HG03354 (cell line): Measurements from ENCODE around the gene NSUN6.
"Not testable (repeated sequence)": the region's sequence is repeated elsewhere in the genome, so short reads cannot be mapped to it uniquely, and the experiment has no call there.

Experiments used
- ATAC-seq: cut with Tn5 transposase; IDR thresholded peaks from one replicate; pipeline ENCODE4 v1.9.1; 2021; ENCODE audit warnings: mild to moderate bottlenecking; ENCODE audit not compliant: unreplicated experiment, poor library complexity, severe bottlenecking

NSUN6 gene

GRCh38 chr10:18616337-18616736 lies 35.0 kb downstream of the NSUN6 start:
- ATAC-seq, result no peak

GRCh38 chr10:18615618-18616017 lies 35.8 kb downstream of the NSUN6 start:
- no peak for ATAC-seq

DNA sequence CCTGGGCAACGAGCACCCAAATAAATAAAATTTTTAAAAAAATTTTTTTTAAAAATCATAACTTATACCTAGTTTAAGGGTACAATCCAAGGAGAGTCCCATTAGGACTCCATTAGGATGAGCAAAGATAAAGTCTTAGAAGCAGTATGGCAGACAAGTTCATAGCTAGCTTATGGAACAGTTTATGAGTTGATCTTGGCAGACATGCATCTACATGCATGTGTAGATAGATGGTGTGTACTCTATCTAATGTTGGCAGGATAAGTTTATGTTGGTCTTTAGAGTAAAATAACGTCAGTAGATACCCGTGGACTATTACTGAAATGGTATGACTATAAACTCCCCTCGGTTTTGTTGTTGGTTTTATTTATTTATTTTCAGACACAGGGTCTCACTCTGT lies 40.2 kb downstream of the NSUN6 start:
- ATAC-seq, result no peak

DNA sequence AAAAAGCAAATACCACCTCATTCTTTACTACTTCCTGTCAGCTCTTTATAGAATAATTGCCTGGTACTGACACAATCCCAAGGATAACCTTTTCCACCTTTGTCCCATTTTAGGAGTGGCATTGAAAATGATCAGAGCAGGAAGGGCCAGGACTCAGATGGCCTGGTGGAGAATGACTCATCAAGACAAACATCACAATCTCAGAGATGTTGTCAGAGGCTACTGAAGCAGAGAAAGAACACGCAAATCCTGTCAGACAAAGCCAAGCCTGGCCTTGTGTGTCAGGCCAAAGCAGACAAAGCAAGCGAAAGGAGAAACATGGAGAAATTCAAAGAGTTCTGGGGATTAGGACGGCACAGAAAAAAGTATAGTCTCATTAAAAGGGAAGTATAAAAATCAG lies 40.9 kb downstream of the NSUN6 start:
- ATAC-seq, result no peak

- no peak for ATAC-seq
Measured at GRCh38 chr10:18608596-18608995, 42.8 kb downstream of the NSUN6 start.

- ATAC-seq, result no peak
Measured at GRCh38 chr10:18607503-18608378, 43.6 kb downstream of the NSUN6 start.

DNA sequence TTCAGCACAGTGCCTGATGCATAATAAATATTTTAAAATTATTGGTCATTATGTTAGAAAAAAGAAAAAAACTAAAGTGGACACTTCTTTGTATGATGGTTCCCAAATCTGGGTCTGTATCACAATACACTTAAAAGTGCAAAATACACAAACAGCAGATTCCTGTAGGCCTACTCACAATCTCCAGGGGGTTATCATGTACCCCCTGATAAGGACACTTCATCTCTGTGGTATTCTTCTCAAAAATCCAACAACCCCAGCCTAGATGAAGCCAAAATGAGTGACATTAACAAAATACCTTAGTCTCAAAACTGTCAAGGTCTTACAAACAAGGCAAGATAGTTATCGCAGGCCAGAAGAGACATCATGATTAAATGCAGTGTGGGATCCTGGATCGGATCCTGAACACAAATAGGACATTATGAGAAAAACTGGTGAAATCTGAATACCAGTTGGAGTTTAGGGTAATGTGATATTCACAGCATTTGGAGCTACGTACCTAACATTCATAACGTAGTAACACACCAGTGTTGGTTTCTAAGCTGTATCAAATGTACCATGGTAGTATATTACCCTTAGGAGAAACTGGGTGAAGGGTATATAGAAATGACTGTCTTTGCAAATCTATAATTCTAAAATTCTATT lies 45.2 kb downstream of the NSUN6 start:
- ATAC-seq, result no peak

GRCh38 chr10:18601321-18601720 lies 50.1 kb downstream of the NSUN6 start:
- no peak for ATAC-seq

- no peak for ATAC-seq
Measured at GRCh38 chr10:18599392-18599791, 52.0 kb downstream of the NSUN6 start.

GRCh38 chr10:18594574-18595156 lies 56.7 kb downstream of the NSUN6 start:
- no peak for ATAC-seq

GRCh38 chr10:18591141-18591540 lies 60.2 kb downstream of the NSUN6 start:
- ATAC-seq, result not testable (repeated sequence)

- not testable (repeated sequence) for ATAC-seq
Measured at GRCh38 chr10:18586637-18587036, 64.8 kb downstream of the NSUN6 start.

GRCh38 chr10:18583575-18584270 lies 67.7 kb downstream of the NSUN6 start:
- no peak for ATAC-seq

DNA sequence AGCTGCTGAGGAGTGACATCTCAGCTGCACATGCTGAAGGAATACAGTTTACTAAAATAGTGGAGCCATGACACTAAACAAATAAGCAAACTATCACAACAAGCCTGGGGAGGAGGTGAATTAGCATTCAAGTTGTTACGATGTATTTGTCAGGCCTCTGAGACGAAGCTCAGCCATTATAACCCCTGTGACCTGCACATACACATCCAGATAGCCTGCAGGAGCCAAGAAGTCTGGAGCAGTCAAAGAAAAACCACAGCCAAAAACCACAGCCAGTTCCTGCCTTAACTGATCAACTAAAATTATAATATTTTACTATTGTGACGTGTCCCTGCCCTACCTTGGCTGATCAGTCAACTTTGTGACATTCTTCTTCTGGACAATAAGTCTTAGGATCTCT lies 68.6 kb downstream of the NSUN6 start:
- ATAC-seq, result peak; percentile 51

DNA sequence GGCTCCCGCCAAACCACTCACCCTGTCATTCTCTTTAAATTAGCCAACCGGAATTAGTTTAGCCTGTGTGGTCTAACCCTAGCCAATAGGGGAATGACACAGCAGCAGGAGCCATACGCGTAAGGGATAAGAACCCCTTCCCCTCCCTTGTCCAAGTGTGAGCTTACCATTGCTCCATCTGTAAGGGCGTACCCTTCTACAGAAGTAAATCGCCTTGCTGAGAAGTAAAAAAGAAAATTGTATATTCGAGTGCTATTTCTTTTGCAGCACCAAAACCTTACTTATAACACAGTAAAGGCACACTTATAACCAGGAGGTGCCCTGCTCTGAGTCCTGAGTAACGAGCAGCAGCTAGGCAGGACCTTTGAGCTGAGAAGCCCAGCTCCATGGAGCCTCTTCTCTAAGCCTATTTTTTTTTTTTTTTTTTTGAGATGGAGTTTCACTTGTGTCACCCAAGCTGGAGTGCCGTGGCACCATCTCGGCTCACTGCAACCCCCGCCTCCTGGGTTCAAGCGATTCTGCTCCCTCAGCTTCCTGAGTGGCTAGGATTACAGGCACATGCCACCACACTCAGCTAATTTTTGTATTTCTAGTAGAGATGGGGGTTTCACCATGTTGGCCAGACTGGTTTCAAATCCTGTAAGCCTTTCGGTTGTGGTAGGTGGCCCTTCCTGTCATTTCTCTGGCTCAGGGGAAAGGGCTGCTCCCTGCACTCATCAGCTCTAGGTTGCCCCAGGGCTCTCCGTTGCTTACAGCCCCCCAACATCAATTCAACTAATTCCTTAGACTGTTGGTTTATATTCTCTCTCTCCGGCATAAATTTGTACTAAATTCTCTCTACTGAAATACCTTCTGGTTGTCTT lies 73.3 kb downstream of the NSUN6 start:
- no peak for ATAC-seq

DNA sequence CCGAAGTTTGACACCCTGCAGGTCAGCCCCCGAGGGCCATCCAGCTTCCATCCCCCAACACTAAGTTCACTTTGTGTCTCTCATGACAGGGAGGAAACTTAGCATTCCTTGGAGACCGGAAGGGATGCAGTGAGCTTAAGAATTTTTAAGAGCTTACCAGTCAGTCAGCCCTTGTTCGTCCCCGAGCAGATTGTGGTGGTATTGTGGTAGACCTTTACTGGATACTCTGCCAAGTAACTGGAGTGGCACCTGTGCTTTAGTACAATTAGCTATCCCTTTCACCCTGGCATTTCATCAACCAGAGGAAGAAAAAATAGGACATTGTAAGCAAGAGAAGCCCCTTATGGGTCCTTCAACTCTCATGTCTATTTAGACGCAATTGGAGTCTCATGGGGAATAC lies 74.8 kb downstream of the NSUN6 start:
- ATAC-seq, result no peak

DNA sequence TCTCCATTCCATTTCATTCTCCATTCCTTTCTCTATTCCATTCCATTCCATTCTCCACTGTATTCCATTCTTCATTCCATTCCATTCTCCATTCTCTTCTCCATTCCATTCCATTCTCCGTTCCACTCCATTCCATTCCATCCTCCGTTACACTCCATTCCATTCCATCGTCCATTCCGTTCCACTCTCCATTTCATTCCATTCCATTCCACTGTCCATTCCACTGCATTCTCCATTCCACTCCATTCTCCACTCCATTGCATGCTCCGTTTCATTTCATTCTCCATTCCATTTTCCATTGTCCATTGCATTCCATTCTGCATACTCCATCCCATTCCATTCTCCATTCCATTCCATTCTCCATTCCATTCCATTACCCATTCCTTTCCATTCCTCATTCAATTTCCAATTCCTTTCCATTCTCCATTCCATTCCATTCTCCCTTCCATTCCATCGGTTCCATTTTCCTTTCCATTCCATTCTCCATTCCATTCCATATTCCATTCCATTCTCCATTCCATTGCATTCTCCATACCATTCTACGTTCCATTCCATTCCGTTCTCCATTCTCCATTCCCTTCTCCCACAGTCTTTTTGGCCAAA lies 78.3 kb downstream of the NSUN6 start:
- ATAC-seq, result no peak

DNA sequence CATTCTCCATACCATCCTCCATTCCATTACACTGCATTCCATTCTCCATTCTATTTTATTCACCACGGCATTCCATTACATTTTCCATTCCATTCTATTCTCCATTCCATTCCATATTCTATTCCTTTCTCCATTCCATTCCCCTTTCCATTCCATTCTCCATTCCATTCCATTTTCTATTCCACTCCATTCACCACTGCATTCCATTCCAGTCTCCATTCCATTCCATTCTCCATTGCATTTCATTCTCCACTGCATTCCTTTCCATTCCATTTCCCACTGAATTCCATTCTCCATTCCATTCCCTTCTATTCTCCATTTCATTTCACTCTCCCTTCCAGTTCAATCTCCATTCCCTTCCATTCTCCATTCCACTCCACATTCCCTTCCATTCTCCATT lies 79.6 kb downstream of the NSUN6 start:
- ATAC-seq, result no peak

DNA sequence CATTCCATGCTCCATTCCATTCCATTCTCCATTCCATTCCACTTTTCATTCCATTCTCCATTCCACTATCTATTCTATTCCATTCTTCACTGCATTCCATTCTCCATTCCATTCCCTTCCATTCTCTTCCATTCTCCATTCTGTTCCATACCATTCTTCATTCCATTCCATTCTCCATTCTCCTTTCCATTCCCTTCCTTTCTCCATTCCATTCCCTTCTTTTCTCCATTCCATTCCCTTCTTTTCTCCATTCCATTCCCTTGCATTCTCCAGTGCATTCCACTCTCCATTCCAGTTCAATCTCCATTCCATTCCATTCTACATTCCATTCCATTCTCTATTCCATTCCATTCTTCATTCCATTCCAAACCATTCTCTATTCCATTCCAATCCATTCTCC lies 80.3 kb downstream of the NSUN6 start:
- ATAC-seq, result no peak
